Activated gamma-delta T cell (primary cell): ENCODE results near the gene SYCP1.
"Not testable (repeated sequence)": the region's sequence is repeated elsewhere in the genome, so short reads cannot be mapped to it uniquely, and the experiment has no call there.

ENCODE experiments used
- DNase-seq: peaks from one replicate; lab custom pipeline; 2025; lab: John Stamatoyannopoulos, UW

SYCP1 gene

DNA sequence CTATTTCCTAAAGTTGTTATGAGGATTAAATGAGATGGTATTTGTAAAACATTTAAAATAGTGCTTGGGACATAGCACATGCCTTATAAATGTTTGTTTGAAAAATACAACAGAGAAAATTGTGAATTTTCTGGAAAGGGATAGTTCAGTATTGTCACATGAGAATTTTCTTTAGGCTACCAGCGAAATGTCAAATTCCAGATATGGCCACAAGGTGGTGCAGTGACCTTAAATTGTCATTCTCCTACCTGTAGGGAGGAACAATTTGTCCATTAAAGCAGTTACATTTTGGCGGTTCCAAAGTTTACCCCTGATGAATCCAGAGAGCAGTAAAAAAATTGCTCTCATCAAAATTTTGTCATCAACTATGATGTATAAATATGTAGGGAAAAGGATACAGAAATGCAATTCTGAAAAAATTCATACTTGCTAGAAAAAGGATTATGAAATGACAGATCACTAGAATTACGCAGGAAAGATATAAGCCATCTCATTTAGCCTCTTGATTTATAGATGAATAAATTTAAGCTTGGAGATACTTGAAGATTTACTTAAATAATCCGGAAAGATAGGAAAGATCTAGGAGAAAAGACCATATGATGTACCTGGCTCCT lies 124.7 kb downstream of the SYCP1 start:
- DNase-seq, result no peak

DNA sequence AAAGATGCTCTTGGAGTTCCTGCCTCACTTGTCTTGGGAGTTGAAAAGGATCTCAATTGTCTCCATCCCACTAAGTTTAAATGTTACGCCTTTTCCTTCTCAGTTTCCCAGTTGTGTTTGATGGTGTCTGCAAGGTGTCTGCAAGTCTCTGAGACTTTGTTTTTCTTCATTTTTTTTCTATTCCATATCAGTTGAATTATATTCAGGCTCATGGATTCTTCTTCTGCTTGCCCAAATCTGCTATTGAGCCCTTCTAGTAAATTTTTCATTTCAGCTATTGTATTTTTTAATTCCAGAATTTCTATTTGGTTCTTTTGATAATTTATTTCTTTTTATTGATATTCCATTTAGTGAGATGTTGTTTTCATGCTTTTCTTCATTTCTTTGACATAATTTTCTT lies 127.6 kb downstream of the SYCP1 start:
- no peak for DNase-seq

DNA sequence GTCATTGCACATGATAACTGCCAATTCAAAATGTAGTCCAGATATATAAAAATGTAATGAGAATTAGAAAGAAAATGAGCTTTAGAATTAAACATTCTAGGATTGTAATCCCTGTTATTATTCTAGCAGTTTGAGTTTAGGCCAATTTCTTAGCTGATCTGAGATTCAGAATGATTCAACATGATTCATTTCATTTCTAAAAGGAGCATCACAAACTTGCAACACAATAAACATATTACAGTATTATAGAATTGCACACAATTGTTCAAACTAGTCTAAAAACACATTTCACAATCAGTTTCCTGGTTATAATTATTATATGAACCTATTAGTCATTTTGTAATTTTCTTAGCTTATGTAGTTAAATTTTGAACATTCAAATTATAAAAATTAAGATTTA lies 131.6 kb downstream of the SYCP1 start:
- no peak for DNase-seq

DNA sequence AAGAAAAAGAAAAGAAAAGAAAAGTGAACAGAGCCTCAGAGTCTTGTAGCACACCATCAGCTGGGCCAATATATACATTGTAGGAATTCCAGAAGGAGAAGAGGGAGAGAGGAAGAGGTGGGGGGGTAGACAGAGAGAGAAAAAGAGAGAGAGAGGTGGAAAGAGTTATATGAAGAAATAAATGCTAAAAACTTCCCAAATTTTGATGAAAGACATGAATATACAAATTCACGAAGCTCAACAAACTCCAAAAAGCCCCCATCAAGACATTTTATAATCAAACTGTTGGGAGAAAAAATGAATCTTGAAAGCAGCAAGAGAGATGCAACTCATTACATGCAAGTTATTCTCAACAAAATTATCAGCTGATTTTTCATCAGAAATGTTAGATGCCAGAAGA lies 133.4 kb downstream of the SYCP1 start:
- DNase-seq, result no peak

DNA sequence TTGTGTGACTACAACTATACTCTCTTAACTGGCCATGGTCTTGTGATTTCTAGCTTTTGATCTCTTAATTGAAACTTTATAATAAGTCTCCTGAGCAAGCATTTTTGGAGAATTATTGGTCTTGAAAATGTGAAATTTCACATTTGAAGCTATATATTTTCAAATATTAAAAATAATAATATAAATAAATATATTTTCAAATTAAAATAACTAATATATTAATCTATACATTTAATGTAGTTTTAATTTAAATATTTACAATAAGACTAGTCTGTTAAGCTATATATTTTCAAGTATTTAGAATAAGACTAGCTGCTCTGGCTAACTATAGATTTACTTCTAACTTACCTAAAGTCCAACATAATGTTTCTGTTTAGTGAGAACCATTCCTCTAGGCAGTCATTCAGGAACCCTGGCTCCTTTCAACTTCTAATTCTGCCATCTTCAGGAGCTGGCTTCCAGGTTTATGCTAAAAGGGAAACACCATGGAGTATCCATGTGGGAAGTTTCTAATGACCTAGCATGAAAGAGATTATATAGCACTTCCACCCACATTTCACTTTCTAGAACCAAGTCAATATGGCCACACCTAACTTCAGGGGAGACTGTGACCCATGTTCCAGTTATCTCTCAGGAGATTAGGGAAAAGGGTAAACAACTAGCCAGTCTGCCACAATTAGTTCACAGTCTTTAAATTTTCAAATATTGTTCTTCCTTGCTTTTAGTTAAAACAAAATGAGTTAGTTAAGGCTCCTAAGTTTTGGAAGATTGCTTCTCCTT lies 143.0 kb downstream of the SYCP1 start:
- DNase-seq, result no peak

DNA sequence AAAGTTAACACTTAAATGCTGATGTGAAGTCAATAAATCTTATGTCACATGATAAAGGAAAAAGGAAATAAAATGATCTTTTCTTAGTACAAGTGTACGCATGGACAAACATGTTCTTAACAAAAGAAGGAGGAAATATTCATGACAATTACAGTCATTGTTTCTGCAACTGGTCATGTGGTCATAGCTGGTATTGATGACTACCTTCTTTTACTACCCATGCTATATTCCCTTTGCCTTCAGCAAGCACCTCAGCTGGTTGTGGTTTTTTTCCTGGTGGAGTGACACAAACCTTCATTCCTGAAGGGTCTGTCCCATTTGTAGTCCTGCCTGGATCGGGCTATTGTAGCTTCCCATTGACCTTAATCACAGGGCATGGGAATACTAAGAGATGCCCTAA lies 151.5 kb downstream of the SYCP1 start:
- no peak for DNase-seq

DNA sequence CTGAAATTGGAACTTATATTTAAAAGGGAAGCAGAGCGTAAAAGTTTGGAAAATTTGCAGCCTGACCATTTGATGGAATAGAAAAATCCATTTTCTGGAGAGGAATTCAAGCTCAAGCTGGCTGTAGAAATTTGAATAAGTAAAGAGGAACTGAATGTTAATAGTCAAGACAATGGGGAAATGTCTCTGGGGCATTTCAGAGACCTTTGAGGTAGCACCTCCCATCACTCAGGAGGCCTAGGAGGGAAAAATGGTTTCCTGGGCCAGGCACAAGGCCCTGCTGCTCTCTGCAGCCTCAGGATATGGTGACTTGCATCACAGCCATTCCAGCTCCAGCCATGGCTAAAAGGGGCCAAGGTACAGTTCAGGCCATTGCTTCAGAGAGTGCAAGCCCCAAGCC lies 157.3 kb downstream of the SYCP1 start:
- no peak for DNase-seq

DNA sequence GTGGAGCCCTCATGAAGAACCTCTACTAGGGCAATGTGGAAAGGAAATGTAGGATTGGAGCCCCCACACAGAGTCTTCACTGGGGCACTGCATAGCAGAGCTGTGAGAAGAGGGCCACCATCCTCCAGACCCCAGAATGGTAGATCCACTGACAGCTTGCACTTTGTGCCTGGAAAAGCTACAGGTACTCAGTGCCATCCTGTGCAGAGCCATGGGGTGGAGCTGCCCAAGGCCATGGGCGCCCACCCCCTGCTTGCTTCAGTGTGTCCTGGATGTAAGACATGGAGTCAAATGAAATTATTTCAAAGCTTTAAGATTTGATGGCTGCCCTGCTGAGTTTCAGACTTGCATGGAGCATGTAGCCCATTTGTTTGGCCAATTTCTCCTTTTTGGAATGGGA lies 157.8 kb downstream of the SYCP1 start:
- no peak for DNase-seq

DNA sequence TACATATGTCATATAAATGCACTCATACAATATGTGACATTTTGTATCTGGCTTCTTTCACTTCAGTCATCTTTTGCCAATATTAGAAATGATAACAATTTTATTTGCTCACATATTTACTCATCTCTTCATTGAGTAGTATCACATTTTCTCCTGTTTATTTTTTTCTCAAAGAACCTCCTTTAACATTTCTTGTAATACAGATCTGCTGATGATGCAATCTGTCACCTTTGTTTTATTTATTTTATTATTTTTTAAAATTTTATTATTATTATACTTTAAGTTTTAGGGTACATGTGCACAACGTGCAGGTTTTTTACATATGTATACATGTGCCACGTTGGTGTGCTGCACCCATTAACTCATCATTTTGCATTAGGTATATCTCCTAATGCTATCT lies 159.1 kb downstream of the SYCP1 start:
- DNase-seq, result no peak

DNA sequence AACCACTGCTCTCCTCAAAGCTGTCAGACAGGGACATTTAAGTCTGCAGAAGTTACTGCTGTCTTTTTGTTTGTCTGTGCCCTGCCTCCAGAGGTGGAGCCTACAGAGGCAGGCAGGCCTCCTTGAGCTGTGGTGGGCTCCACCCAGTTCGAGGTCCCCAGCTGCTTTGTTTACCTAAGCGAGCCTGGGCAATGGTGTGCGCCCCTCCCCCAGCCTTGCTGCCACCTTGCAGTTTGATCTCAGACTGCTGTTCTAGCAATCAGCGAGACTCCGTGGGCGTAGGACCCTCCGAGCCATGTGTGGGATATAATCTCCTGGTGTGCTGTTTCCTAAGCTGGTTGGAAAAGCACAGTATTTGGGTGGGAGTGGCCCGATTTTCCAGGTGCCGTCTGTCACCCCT lies 164.9 kb downstream of the SYCP1 start:
- not testable (repeated sequence) for DNase-seq

DNA sequence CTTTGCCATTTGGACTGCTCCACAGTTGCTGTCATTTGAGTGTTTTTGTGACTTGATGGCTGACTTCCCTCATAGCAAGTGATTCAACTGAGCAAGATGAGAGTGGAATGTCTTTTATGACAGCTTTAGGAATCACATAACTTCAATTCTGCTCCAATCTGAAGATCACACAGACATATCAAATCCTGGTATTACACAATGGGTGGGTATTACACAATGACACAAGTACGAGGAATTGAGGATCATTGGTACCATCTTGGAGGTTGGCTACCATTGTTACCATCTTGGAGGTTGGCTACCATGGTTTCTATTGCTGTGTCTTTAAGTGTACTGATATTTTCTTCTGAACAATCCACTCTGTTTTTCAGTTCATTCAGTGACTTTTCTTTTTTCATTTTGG lies 166.5 kb downstream of the SYCP1 start:
- DNase-seq, result no peak

DNA sequence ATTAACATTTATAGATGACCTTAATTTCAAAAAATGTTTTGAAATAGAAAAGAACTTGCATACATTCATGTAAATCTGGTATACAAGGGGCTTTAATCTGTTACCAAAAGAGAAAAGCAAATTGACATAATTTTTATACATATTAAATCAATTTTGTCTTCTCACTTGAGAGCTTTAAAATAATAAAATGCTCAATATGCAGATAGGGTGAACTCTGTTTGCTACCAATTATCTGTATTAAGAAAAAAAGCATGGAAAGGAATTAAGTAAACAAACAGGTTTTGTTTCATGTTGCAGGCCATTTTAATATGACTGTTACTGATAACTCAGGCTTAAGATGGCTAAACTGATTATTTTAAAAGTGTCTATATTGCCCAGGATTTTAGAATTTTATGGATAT lies 168.9 kb downstream of the SYCP1 start:
- DNase-seq, result no peak

DNA sequence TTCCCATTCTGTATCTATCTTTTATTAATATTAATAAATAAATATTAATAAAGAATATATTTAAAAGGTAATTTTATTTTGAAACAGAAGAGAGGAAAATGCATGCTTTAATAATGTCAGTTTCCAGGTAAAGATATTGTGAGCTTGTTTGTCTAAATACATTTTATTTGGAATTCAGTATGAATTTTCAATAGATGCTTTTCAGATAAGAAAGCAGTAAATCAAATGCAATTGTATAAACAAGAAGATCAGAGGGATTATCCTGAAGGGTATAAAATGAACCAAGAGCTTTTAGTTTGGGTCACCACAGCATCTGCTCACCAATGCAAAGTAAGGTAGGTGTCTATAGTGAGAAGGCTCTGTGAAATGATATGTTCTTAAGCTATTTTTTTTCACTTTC lies 174.9 kb downstream of the SYCP1 start, which contains the start of gene TSHB:
Gene TSHB (plus strand): TSS at position 301 of the 400 bp plus-strand sequence. CDS start 3,537 bp downstream, outside the sequence.
- DNase-seq, result no peak

DNA sequence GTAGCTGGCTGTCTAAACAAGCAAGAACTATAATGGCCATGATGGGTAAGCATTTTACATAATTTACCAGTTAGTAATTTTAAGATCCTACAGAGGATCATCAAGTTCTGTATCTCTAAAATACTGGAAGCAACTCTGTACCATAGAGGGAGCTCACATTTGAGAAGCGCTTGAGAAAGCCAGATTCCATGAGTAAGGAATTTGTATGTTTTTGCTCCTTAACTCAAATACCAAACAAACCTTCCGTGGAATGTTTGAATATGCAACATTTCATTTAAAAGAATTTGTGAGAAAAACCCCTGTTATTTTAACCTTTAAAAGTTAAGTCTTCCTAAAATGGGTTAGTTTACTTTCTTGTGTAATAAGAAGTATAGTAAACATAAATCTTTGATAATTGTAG lies 176.9 kb downstream of the SYCP1 start:
- no peak for DNase-seq

DNA sequence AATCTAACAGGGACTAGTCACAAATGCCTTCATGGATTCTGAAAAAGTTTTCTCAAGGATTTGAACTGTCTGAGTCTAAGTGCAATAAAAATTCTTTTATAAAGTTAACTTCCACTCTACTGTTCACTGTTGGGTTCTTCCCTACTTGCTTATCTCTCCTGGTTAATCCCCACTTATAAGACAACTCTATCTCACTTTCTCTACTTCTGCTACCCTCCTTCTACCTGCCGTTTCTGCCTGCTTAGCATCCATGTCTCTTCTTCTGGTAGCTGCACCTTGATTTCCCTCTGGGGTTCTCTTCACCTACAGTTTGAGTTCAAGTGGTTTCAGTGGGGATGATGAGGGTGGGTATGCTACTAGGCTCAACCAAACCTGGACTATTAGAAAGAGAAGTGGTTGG lies 181.0 kb downstream of the SYCP1 start:
- no peak for DNase-seq

DNA sequence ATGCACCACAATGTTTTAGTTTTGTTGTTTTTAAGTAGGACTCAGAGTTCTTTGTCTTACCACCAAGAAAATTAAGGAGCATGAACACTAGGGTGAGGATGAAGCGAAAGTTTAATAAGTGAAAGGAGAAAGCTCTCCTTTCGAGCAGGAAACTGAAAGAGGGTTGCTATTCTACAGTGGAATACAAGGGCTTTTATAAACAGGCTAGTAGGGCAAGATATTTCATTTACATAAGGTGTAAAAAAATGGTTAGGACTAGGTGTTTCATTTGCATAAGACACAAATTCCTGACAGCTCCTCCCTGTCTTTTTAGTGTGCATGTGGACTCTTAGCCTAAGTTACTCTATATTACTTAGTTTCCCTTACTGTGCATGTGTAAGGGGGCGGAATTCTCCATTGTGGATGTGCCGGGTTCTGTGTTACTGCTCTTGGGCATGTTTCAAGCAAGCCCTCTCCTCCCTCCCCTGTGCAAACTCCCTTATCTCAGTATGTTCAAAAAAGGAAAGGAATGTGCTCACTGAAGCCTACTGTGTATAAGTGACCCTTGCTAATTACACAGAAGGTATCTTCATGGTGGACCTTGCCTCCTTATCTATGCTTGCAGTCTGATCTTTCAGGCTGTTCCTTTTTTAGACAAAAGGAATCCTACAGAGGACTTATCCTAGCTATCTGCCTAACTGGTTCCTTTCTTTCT lies 182.3 kb downstream of the SYCP1 start:
- no peak for DNase-seq

DNA sequence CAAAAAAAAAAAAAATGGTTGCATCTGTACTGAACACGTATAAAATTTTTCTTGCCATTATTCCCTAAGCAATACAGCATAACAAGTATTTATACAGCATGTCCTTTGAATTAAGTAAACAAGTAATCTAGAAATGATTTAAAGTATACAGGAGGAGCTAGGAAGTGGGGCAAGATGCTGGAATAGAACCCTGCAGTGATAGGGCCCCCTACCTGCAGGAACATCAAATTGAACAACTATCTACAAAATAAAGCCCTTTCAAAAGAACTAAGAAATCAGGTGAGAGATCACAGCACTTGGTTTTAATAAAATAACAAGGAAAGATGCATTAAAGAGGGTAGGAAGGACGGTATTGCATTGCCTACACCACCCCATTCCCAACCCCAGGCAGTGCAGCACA lies 185.8 kb downstream of the SYCP1 start:
- DNase-seq, result no peak

DNA sequence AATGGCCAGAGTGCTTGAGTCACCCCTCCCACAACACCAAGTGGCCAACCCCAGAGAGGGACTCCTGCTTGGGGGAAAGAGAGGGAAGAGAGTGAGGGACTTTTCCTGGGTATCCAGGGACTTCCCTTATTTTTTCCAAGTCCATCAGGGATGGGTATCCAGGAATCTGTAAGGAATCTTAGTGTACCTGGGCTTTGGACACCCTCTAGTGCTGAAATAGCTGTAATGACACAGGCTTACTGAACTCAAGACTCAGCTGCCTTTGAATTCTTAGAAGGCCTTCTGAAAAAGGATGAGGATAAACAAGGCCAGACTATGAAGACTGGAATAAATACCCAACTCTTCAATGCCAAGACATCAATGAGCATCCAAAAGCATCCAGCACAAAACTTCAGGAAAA lies 187.0 kb downstream of the SYCP1 start:
- no peak for DNase-seq
